Measurements from ENCODE around the gene CFAP20DC.
A peak's percentile ranks its signal among the peaks of the same experiment; 100 is the strongest.
"Not testable (repeated sequence)": the region's sequence is repeated elsewhere in the genome, so short reads cannot be mapped to it uniquely, and the experiment has no call there.

CFAP20DC gene

GRCh38 chr3:59056706-59057105, 6.9 kb upstream of the CFAP20DC start:
- H3K27ac ChIP-seq = no peak overlapping the region
- no peak for TF ChIP-seq CTCF (conservative IDR thresholded peaks at IDR 0.05)

GRCh38 chr3:59052803-59053411, 3.1 kb upstream of the CFAP20DC start:
- no peak overlapping the region for H3K27ac ChIP-seq
- peak; percentile 85 for TF ChIP-seq CTCF (conservative IDR thresholded peaks at IDR 0.05)

- H3K27ac ChIP-seq = not testable (repeated sequence)
These were observed 1.1 kb upstream of the CFAP20DC start for GRCh38 chr3:59050811-59051414.

GRCh38 chr3:59046839-59047238, 3.0 kb downstream of the CFAP20DC start:
- H3K27ac ChIP-seq = no peak overlapping the region

GRCh38 chr3:59043391-59043790, 6.4 kb downstream of the CFAP20DC start:
- no peak for TF ChIP-seq CTCF (conservative IDR thresholded peaks at IDR 0.05)
- H3K27ac ChIP-seq = no peak overlapping the region

More at GRCh38 chr3:59046839-59047238, 3.0 kb downstream of the CFAP20DC start:
- no peak for TF ChIP-seq CTCF (conservative IDR thresholded peaks at IDR 0.05)

GRCh38 chr3:59040902-59041301, 8.9 kb downstream of the CFAP20DC start:
- no peak overlapping the region for H3K27ac ChIP-seq
- no peak for TF ChIP-seq CTCF (conservative IDR thresholded peaks at IDR 0.05)

- TF ChIP-seq CTCF (conservative IDR thresholded peaks at IDR 0.05) = no peak
- no peak overlapping the region for H3K27ac ChIP-seq
These were observed 22.2 kb downstream of the CFAP20DC start for GRCh38 chr3:59027607-59028006.

- H3K27ac ChIP-seq = no peak overlapping the region
- TF ChIP-seq CTCF (conservative IDR thresholded peaks at IDR 0.05) = no peak
These were observed 26.2 kb downstream of the CFAP20DC start for GRCh38 chr3:59023612-59024011.

Data from VCaP (cell line).